K562 (cell line): ENCODE measurements around the gene SELENOM. TPM values are rescaled to one million over a fixed set of nuclear protein-coding genes. Genes with fewer than 3 reads are reported as not detected.

Source experiments
- ATAC-seq: fragments of 200-7000 bp; cut with Tn5 transposase; 3 replicates; pipeline ENCODE4 v1.9.1; 2020; ENCODE audit warnings: moderate library complexity
- BruUV-seq: library from RNA; stranded (reverse); fragments of 400-500 nt; replicated peaks from 2 replicates; lab custom pipeline; 2021; lab: Mats Ljungman, UMichigan
- CTCF ChIA-PET: fragments of 300-600 bp; formaldehyde crosslinking; extraction: SDS; loops from one replicate; lab custom pipeline; 2021; ENCODE audit warnings: low intra/inter-chr PET ratio; lab: Yijun Ruan, JAX
- POLR2A ChIA-PET: fragments of 300-600, 350-650 bp; sonication (Branson Sonifier 250); formaldehyde crosslinking; extraction: SDS; loops from one replicate; lab custom pipeline; 2021; ENCODE audit warnings: antibody characterized with exemption, inconsistent platforms; lab: Yijun Ruan, JAX
- DNase-seq, 4 experiments: peaks; one replicate each; pipeline versions ENCODE4 v3.0.0 to v3.0.0-alpha.2; 2011 to 2018; ENCODE audit warnings: low spot score in 3 of 4, mixed read lengths in 3 of 4; ENCODE audit errors: extremely low read depth in 1 of 4
- FAIRE-seq: peaks from 2 replicates; lab custom pipeline; 2011; peaks lifted over from hg19 to GRCh38; lab: Jason Lieb, UNC
- H2AFZ ChIP-seq: 2 replicates; pipeline ENCODE4 v1.6.0; 2011; ENCODE audit warnings: low read depth, low read length, control low read depth, inconsistent platforms
- H3K27ac ChIP-seq: fragments of 200-600 bp; 3 replicates; pipeline ENCODE4 v1.8.0; 2011; ENCODE audit warnings: low read depth, mild to moderate bottlenecking, control low read depth, inconsistent platforms, low read length, moderate library complexity, mixed read lengths; ENCODE audit errors: extremely low read depth
- H3K27me3 ChIP-seq, 2 experiments: fragments of 300-600 bp in 1 of 2; 2 replicates in 1 of 2; 3 replicates in 1 of 2; pipeline versions ENCODE4 v1.6.0 to v1.8.0; 2011; ENCODE audit warnings: inconsistent platforms in 2 of 2, low read length in 2 of 2, mild to moderate bottlenecking in 1 of 2, mixed read lengths in 1 of 2, moderate library complexity in 1 of 2; ENCODE audit not compliant: control insufficient read depth in 2 of 2, insufficient read depth in 2 of 2
- H3K36me3 ChIP-seq: fragments of 300-600 bp; 3 replicates; pipeline ENCODE4 v1.8.0; 2011; ENCODE audit warnings: mild to moderate bottlenecking, low read length, inconsistent platforms; ENCODE audit not compliant: control insufficient read depth, insufficient read depth
- H3K4me1 ChIP-seq, 2 experiments: fragments of 200-600 bp in 1 of 2; replicated peaks in 1 of 2; 2 replicates in 1 of 2; 3 replicates in 1 of 2; pipeline versions ENCODE4 v1.5.1 to v1.8.0; 2011; ENCODE audit warnings: inconsistent platforms in 2 of 2, low read length in 2 of 2, mild to moderate bottlenecking in 1 of 2, mixed read lengths in 1 of 2, moderate library complexity in 1 of 2; ENCODE audit not compliant: control insufficient read depth in 2 of 2, insufficient read depth in 2 of 2
- H3K4me2 ChIP-seq: 2 replicates; pipeline ENCODE4 v1.6.1; 2011; ENCODE audit warnings: low read length, control low read depth, inconsistent platforms, mixed read lengths; ENCODE audit not compliant: insufficient read depth
- H3K4me3 ChIP-seq: fragments of 200-600 bp; sonication (generic), shearing (Covaris generic); 2 replicates; pipeline ENCODE4 v1.5.1; 2016; ENCODE audit warnings: control low read depth, inconsistent platforms
- H3K79me2 ChIP-seq: fragments of 200-600 bp; 3 replicates; pipeline ENCODE4 v1.8.0; 2011; ENCODE audit warnings: low read length, inconsistent platforms; ENCODE audit not compliant: control insufficient read depth, insufficient read depth
- H3K9ac ChIP-seq, 2 experiments: 2 replicates each; pipeline versions ENCODE4 v1.6.0 to v1.6.1; 2011; ENCODE audit warnings: low read depth in 2 of 2, low read length in 2 of 2, control low read depth in 1 of 2, inconsistent platforms in 1 of 2, mild to moderate bottlenecking in 1 of 2, mixed read lengths in 1 of 2; ENCODE audit not compliant: insufficient read depth in 1 of 2
- H3K9me1 ChIP-seq: one replicate; pipeline ENCODE4 v1.6.0; 2011; ENCODE audit warnings: inconsistent platforms, mild to moderate bottlenecking, low read length, moderate library complexity; ENCODE audit not compliant: control insufficient read depth, insufficient read depth
- H3K9me3 ChIP-seq: replicated peaks from 2 replicates; pipeline ENCODE4 v1.5.1; 2011; ENCODE audit warnings: low read depth, low read length, inconsistent platforms; ENCODE audit not compliant: control insufficient read depth, insufficient read depth
- H4K20me1 ChIP-seq: replicated peaks from 2 replicates; pipeline ENCODE4 v1.6.1; 2011; ENCODE audit warnings: low read length, inconsistent platforms, mixed read lengths; ENCODE audit not compliant: control insufficient read depth, insufficient read depth
- ESRRA ChIP-seq: fragments of 450-650 bp; IDR thresholded peaks from 2 replicates; pipeline ENCODE4 v1.6.1; 2014; ENCODE audit warnings: low read depth, mild to moderate bottlenecking, moderate library complexity, borderline replicate concordance
- WGBS: fragments of 100-300 bp; shearing (Covaris generic); methylation state at CpG from one replicate; pipeline ENCODE4 v1.1.6; 2016; ENCODE audit warnings: low coverage, mixed read lengths; ENCODE audit not compliant: insufficient coverage; ENCODE audit errors: missing lambda C conversion rate; 5-methylcytosine and 5-hydroxymethylcytosine counted together
- in situ Hi-C: fragments of 300-500 bp; cut with MboI; formaldehyde crosslinking; loops from 4 replicates; pipeline ENCODE4 v1.15.0; 2018; ENCODE audit warnings: inconsistent platforms, mixed read lengths
- intact Hi-C: fragments of 100-400 bp; cut with micrococcal nuclease; formaldehyde crosslinking; loops from 2 replicates; pipeline ENCODE4 v1.14.2; 2022
- polyA plus RNA-seq, 8 experiments: library from polyadenylated mRNA; depleted of rRNA in 4 of 8; stranded (reverse) in 5 of 8; unstranded in 3 of 8; fragments of >200 nt; fragmentation: Nextera tagmentation in 2 of 8; fragmentation: Illumina TruSeq in 1 of 8; extraction: Ambion mirVana in 2 of 8; extraction: Trizol in 1 of 8; gene quantifications; 2 replicates each; pipeline versions ENCODE4 v1.2.1 to v1.2.3, GENCODE V29; 2011 to 2014; ENCODE audit warnings: inconsistent platforms in 1 of 8, missing spikeins in 1 of 8
- total RNA-seq, 7 experiments: library from RNA; depleted of rRNA in 6 of 7; stranded (reverse); fragments of >200 nt in 6 of 7; fragmentation: Illumina TruSeq in 2 of 7; extraction: Trizol in 2 of 7; gene quantifications; 2 replicates each; pipeline versions ENCODE4 v1.2.1 to v1.2.3, GENCODE V29; 2011 to 2021; ENCODE audit warnings: low replicate concordance in 1 of 7
- TF ChIP-seq, protein P1 (sequence below): sonication (generic); IDR thresholded peaks from 2 replicates; pipeline ENCODE4 v1.6.1; 2016
- TF ChIP-seq, protein P2 (sequence below): fragments of 150-350 bp; conservative IDR thresholded peaks from 2 replicates; pipeline ENCODE4 v1.6.1; 2014; ENCODE audit warnings: low read length

The SELENOM gene
- total and polyA plus RNA-seq, 9 of the 15 experiments (the other 6 are each of a cell fraction or from before 2014, with no cell fraction given) = 1.2 to 10.6 (median 3.7) TPM

DNA sequence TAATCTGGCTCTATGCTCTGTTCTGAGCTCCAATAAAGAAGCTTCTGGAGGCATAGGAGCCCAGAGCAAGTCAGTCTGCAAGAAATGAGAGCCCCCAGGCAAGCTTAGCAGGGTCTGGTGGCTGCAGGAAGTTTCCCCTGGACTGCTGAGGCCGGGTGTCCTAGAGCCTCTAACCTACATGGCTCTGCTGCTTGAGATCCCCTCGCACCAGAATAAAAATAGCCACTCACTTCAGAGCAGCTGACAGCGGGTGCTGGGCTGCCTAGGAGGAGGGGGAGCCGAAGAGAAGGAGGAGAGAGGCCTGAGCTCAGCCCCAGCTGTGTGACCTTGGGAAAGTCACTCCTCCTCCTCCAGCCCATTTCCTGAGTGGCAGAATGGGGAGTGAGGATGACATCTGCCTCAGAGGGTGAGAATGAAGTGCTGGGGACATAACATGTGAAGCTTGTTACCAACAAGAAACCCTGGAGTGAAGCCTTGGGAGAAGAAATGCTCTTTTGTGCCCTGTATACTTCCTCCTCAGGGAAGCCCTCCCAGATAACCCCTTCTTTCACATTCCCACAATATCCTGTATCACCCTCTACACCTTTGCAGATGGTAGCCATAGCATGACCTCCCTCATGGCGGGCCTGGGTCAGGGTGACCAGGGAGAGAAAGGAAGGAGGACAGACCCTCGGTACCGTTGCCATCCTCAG lies 11.8 kb upstream of the SELENOM start (continued):
- peak; percentile 48; the same call in 1 of the 2 replicates for TF ChIP-seq ESRRA

DNA sequence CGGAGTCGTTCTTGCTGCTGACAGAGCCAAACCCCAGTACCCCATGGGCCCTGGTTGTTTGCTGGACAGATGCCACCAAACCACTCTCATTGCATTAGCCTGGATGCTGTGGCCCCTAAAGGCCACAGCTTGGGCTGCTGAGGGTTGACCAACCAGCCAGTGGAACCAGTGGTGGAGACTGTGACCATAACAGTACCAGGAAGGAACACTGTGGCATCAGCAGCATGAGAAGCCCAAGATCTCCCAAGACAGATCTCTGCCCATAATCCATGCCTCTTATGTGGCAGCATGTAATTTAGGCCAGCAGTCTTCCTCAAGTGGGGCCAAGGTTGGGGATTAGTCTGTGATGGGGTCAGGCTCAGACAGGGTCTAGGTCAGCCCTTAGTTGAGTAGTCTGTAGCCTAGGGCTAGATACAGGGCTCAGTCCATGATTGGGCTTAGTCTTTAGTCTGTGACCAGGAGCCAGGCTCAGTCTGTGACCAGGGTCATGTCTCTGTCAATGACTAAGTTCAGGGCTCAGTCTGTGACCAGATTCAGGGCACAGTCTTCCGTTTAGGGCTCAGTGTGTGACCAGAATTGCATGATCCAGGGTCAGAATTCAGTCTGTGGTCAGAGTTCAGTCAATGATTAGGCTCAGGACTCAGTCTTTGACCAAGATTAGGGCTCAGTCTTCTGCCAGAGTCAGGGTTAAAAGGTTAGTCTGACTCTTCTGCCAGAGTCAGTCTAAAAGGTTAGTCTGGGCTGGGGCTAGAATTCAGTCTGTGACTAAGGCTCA lies 10.9 kb upstream of the SELENOM start:
- POLR2A ChIA-PET = interaction anchor here (1.0 to 1.6 kb wide), 2 partner anchors 11 to 14 kb away, joined by 3 to 4 read pairs; partner anchors contain the start of gene SELENOM
- no TSS peak for BruUV-seq
- ATAC-seq = peak; percentile 12; the same call in 1 of the 3 replicates
- Histone ChIP-seq H3K36me3 (no peaks in the 10 kb centered on the region), H3K27ac (no peak overlapping the region), H3K9me1 (no peaks in the 10 kb centered on the region), H3K4me2 (no peak overlapping the region), H4K20me1 (no peaks in the 10 kb centered on the region), H3K4me3 (no peak overlapping the region), H2AFZ (peak overlapping the region; percentile 55; the same call in 1 of the 2 replicates), H3K27me3 (no peaks in the 10 kb centered on the region), H3K9ac (peak overlapping the region in 1 of 2 experiments; percentile 76; a peak in 1 of 4 replicates), H3K9me3 (no peaks in the 10 kb centered on the region), H3K79me2 (no peaks in the 10 kb centered on the region), H3K4me1 (peaks cover 26 to 29% of the 10 kb centered on the region in 2 experiments)
- intact Hi-C loops (no loop called here), in situ Hi-C loops (no loop called here)
- no peak for DNase-seq
- TF ChIP-seq, protein P1, sequence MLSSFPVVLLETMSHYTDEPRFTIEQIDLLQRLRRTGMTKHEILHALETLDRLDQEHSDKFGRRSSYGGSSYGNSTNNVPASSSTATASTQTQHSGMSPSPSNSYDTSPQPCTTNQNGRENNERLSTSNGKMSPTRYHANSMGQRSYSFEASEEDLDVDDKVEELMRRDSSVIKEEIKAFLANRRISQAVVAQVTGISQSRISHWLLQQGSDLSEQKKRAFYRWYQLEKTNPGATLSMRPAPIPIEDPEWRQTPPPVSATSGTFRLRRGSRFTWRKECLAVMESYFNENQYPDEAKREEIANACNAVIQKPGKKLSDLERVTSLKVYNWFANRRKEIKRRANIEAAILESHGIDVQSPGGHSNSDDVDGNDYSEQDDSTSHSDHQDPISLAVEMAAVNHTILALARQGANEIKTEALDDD = 0 out of 2 replicates have a peak, but pooled peaks have one; percentile 44
- TF ChIP-seq, protein P2, sequence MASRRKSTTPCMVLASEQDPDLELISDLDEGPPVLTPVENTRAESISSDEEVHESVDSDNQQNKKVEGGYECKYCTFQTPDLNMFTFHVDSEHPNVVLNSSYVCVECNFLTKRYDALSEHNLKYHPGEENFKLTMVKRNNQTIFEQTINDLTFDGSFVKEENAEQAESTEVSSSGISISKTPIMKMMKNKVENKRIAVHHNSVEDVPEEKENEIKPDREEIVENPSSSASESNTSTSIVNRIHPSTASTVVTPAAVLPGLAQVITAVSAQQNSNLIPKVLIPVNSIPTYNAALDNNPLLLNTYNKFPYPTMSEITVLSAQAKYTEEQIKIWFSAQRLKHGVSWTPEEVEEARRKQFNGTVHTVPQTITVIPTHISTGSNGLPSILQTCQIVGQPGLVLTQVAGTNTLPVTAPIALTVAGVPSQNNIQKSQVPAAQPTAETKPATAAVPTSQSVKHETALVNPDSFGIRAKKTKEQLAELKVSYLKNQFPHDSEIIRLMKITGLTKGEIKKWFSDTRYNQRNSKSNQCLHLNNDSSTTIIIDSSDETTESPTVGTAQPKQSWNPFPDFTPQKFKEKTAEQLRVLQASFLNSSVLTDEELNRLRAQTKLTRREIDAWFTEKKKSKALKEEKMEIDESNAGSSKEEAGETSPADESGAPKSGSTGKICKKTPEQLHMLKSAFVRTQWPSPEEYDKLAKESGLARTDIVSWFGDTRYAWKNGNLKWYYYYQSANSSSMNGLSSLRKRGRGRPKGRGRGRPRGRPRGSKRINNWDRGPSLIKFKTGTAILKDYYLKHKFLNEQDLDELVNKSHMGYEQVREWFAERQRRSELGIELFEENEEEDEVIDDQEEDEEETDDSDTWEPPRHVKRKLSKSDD = no peak
- whole genome bisulfite sequencing = 43% methylated on average over 3 of the region's 3 CpGs
- peak; percentile 57 for FAIRE-seq
- CTCF ChIA-PET = no interaction called here
